D721Med (cell line): ENCODE measurements around the gene TEAD3.

Experiments
- DNase-seq: peaks from one replicate; pipeline ENCODE4 v3.0.0; 2011; ENCODE audit warnings: low spot score; ENCODE audit not compliant: insufficient read length
- FAIRE-seq: peaks from 2 replicates; lab custom pipeline; 2011; peaks lifted over from hg19 to GRCh38; lab: Jason Lieb, UNC
- TF ChIP-seq, protein P1 (sequence below): IDR thresholded peaks from 2 replicates; pipeline ENCODE4 v1.5.1; 2012; ENCODE audit warnings: mild to moderate bottlenecking, control low read depth; ENCODE audit not compliant: insufficient read depth; ENCODE audit errors: missing control alignments

Gene TEAD3

DNA sequence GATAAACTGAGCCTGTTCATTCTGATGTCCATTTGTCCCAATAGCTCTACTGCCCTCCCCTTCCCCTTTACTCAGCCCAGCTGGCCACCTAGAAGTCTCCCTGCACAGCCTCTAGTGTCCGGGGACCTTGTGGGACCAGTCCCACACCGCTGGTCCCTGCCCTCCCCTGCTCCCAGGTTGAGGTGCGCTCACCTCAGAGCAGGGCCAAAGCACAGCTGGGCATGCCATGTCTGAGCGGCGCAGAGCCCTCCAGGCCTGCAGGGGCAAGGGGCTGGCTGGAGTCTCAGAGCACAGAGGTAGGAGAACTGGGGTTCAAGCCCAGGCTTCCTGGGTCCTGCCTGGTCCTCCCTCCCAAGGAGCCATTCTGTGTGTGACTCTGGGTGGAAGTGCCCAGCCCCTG lies 69.4 kb downstream of the TEAD3 start:
- FAIRE-seq, result no peak
- TF ChIP-seq, protein P1, sequence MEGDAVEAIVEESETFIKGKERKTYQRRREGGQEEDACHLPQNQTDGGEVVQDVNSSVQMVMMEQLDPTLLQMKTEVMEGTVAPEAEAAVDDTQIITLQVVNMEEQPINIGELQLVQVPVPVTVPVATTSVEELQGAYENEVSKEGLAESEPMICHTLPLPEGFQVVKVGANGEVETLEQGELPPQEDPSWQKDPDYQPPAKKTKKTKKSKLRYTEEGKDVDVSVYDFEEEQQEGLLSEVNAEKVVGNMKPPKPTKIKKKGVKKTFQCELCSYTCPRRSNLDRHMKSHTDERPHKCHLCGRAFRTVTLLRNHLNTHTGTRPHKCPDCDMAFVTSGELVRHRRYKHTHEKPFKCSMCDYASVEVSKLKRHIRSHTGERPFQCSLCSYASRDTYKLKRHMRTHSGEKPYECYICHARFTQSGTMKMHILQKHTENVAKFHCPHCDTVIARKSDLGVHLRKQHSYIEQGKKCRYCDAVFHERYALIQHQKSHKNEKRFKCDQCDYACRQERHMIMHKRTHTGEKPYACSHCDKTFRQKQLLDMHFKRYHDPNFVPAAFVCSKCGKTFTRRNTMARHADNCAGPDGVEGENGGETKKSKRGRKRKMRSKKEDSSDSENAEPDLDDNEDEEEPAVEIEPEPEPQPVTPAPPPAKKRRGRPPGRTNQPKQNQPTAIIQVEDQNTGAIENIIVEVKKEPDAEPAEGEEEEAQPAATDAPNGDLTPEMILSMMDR, result no peak
- no peak for DNase-seq

DNA sequence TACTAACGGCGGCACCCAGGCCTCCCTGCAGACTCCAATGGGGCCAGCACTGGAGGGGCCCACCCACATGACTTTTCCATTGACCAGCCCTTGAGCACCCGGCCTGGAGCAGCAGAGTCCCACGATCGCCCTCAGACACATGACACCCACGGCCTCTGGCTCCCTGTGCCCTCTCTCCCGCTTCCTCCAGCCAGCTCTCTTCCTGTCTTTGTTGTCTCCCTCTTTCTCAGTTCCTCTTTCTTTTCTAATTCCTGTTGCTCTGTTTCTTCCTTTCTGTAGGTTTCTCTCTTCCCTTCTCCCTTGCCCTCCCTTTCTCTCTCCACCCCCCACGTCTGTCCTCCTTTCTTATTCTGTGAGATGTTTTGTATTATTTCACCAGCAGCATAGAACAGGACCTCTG lies 70.8 kb downstream of the TEAD3 start:
- TF ChIP-seq, protein P1, result no peak
- FAIRE-seq (no peak), DNase-seq (no peak)

DNA sequence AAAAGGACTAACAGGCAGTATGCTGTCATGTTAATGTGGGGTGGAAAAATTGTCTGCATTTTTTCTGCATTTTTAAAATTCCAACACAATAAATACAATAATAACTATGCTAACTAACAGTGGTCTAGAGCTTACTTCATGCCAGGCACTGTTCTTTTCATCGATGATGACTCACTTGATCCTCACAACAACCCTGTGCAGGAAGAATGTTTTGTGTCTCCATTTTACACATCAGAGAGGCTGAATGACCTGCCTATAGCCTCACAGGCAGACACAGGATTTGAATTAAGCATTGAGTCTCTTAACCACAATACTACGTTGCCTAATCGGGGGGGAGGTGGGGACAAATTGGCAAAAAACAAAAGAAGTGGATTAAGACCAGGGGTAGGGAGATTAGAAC lies 71.6 kb downstream of the TEAD3 start:
- FAIRE-seq (no peak), DNase-seq (no peak)
- TF ChIP-seq, protein P1, result no peak
